ENCODE measurements around the gene UBE2D1. TPM values are rescaled to one million over a fixed set of nuclear protein-coding genes. Genes with fewer than 3 reads are reported as not detected.

Gene UBE2D1
- total and polyA plus RNA-seq, 9 of the 15 experiments (the other 6 are each of a cell fraction or from before 2014, with no cell fraction given) = 4.1 to 24.4 (median 12.3) TPM

- Histone ChIP-seq H3K4me2 (ENCODE audit: insufficient read depth, low read length) (no peak overlapping the region), H3K36me3 (ENCODE audit: control insufficient read depth, insufficient read depth, low read length) (peaks cover 56% of the 10 kb centered on the region; the same call in 2 of the 3 replicates), H2AFZ (ENCODE audit: low read depth, low read length) (no peak overlapping the region), H3K9ac (ENCODE audit: insufficient read depth in 1 of 2, low read depth in 2 of 2, low read length in 2 of 2) (no peak overlapping the region), H3K4me1 (replicated peaks in 1 of 2; ENCODE audit: control insufficient read depth in 2 of 2, insufficient read depth in 2 of 2, low read length in 2 of 2) (no peaks in the 10 kb centered on the region), H3K4me3 (no peak overlapping the region), H3K9me1 (ENCODE audit: control insufficient read depth, insufficient read depth, low read length) (no peaks in the 10 kb centered on the region), H3K27ac (ENCODE audit: extremely low read depth, low read depth, low read length) (no peak overlapping the region), H3K27me3 (ENCODE audit: control insufficient read depth in 2 of 2, insufficient read depth in 2 of 2, low read length in 2 of 2) (no peaks in the 10 kb centered on the region), H3K79me2 (ENCODE audit: control insufficient read depth, insufficient read depth, low read length) (no peaks in the 10 kb centered on the region), H4K20me1 (replicated peaks; ENCODE audit: control insufficient read depth, insufficient read depth, low read length) (no peaks in the 10 kb centered on the region), H3K9me3 (replicated peaks; ENCODE audit: control insufficient read depth, insufficient read depth, low read depth, low read length) (no peaks in the 10 kb centered on the region)
- FAIRE-seq = peak; percentile 89
- BruUV-seq (replicated peaks) = no TSS peak
- intact Hi-C loops (cut with micrococcal nuclease) = loop anchor here (1.0 kb wide), 1 partner anchor 114 kb away; no protein-coding TSS in a partner anchor
- ChIA-PET CTCF (ENCODE audit: low intra/inter-chr PET ratio) (interaction anchor here (0.6 to 3.3 kb wide), 2 partner anchors 15 to 114 kb away, joined by 3 to 66 read pairs; no protein-coding TSS in a partner anchor), POLR2A (interaction anchor here (1.5 to 1.6 kb wide), 2 partner anchors 15 to 23 kb away, joined by 4 to 5 read pairs; no protein-coding TSS in a partner anchor)
- in situ Hi-C loops (cut with MboI) = loop anchor here (5.0 kb wide), 1 partner anchor 104 kb away; no protein-coding TSS in a partner anchor
- peak; percentile 24 to 60 (median 38) for DNase-seq (ENCODE audit: extremely low read depth in 1 of 4, low spot score in 3 of 4)
- 79% methylated on average over 5 of the region's 5 CpGs for WGBS (ENCODE audit: insufficient coverage, low coverage, missing lambda C conversion rate)
- ATAC-seq = peak; percentile 87
- no peak for TF ChIP-seq EWSR1 (IDR thresholded peaks at IDR 0.05; ENCODE audit: borderline replicate concordance, low read depth, partially characterized antibody)
- peak; percentile 91 to 97 for TF ChIP-seq RAD21 (CRISPR knock-in tag; conservative IDR thresholded peaks at IDR 0.05 in 1 of 2, IDR thresholded peaks at IDR 0.05 in 1 of 2)
- no peak for TF ChIP-seq STAG1 (CRISPR knock-in tag; IDR thresholded peaks at IDR 0.05; ENCODE audit: borderline replicate concordance)
- TF ChIP-seq NCOA6 (IDR thresholded peaks at IDR 0.05) = no peak
- TF ChIP-seq PKNOX1 (IDR thresholded peaks at IDR 0.05) = peak; percentile 34; the same call in 1 of the 2 replicates
- TF ChIP-seq REST (IDR thresholded peaks at IDR 0.05; ENCODE audit: borderline replicate concordance) = peak; percentile 87
- no peak for TF ChIP-seq REST (CRISPR knock-in tag; IDR thresholded peaks at IDR 0.05; ENCODE audit: low read depth)
- TF ChIP-seq PBX2 (CRISPR knock-in tag; IDR thresholded peaks at IDR 0.05; ENCODE audit: low read depth) = no peak
- TF ChIP-seq PBX2 (tag; conservative IDR thresholded peaks at IDR 0.05; ENCODE audit: low read depth) = peak; percentile 76
Observed at GRCh38 chr10:58291538-58292174, 43.1 kb upstream of the UBE2D1 start.

Data from K562 (cell line).